Motor neuron (in vitro differentiated cells): Measurements from ENCODE around the gene OPCML. TPM values are rescaled to one million over a fixed set of nuclear protein-coding genes. Genes with fewer than 3 reads are reported as not detected.
A peak's percentile ranks its signal among the peaks of the same experiment; 100 is the strongest.

Experiments
- ATAC-seq, 8 experiments: fragments of 200-7000 bp; cut with Tn5 transposase; replicated peaks in 6 of 8; 2 replicates each; pipeline ENCODE4 v1.8.0; 2021; ENCODE audit warnings: mild to moderate bottlenecking in 8 of 8, moderate library complexity in 8 of 8
- H3K27ac ChIP-seq, 2 donors: fragments of 250-450 bp; sonication (Bioruptor Pico); 2 replicates each; pipeline ENCODE4 v1.9.0; 2021; ENCODE audit warnings: antibody characterized with exemption in 2 of 2, mild to moderate bottlenecking in 2 of 2, moderate library complexity in 1 of 2
- H3K4me1 ChIP-seq, 2 donors: fragments of 250-450 bp; sonication (Bioruptor Pico); replicated peaks in 1 of 2; 2 replicates each; pipeline ENCODE4 v1.6.1; 2021; ENCODE audit warnings: antibody characterized with exemption in 2 of 2, mild to moderate bottlenecking in 2 of 2, moderate library complexity in 1 of 2
- H3K4me3 ChIP-seq, 5 donors: fragments of 250-450 bp; sonication (Bioruptor Pico); 2 replicates each; pipeline ENCODE4 v1.9.0; 2021; ENCODE audit warnings: antibody characterized with exemption in 5 of 5, mild to moderate bottlenecking in 5 of 5, moderate library complexity in 4 of 5
- WGBS, 10 experiments: fragments of 450-650 bp; shearing (Covaris generic); methylation state at CpG; one replicate each; pipeline ENCODE4 v1.0.0; 2022; 5-methylcytosine and 5-hydroxymethylcytosine counted together
- in situ Hi-C, 9 experiments: fragments of 400-800 bp; cut with MboI; loops; one replicate each; pipeline ENCODE4 v1.15.0; 2021; ENCODE audit warnings: low sequenced_read_pairs in 9 of 9, low pct_unique_long_range_greater_than_20kb in 2 of 9; ENCODE audit not compliant: unreplicated experiment in 9 of 9
- total RNA-seq, 8 experiments: library from RNA; unstranded; fragments of 300-600 nt; gene quantifications; 2 replicates each; pipeline versions ENCODE4 v1.2.3 to v1.2.4, GENCODE V29; 2022

The OPCML gene
- total RNA-seq, 8 experiments from 2014 or later = 0.40 to 20.1 (median 7.2) TPM

- in situ Hi-C loops = no loop called here
- Histone ChIP-seq H3K4me3 (no peak overlapping the region), H3K27ac (no peak overlapping the region), H3K4me1 (peaks cover 0 to 2% of the 10 kb centered on the region in 2 donors)
- ATAC-seq = peak in 1 of 8 experiments; percentile 75
Observed at GRCh38 chr11:132496341-132496740, 1036.0 kb downstream of the OPCML start.

- no peak for ATAC-seq
- in situ Hi-C loops = no loop called here
- Histone ChIP-seq H3K4me1 (peaks cover 0 to 2% of the 10 kb centered on the region in 2 donors), H3K27ac (no peak overlapping the region), H3K4me3 (no peak overlapping the region)
- WGBS, 10 experiments = 13 to 78% (median 58%) methylated on average over 1 to 4 of the region's 4 CpGs; no CpG with 5 or more reads in 1 of the 10 experiments
Observed at GRCh38 chr11:132493801-132494200, 1038.5 kb downstream of the OPCML start.

- 15 to 92% (median 75%) methylated on average over 1 to 4 of the region's 5 CpGs; no CpG with 5 or more reads in 2 of the 10 experiments for WGBS, 10 experiments
- Histone ChIP-seq H3K4me1 (peaks cover 0 to 2% of the 10 kb centered on the region in 2 donors), H3K4me3 (no peak overlapping the region), H3K27ac (no peak overlapping the region)
- in situ Hi-C loops = no loop called here
- ATAC-seq = peak in 2 of 8 experiments; percentile 57 to 60
Observed at GRCh38 chr11:132490978-132491377, 1041.3 kb downstream of the OPCML start.

GRCh38 chr11:132486060-132486459 lies 1046.2 kb downstream of the OPCML start:
- ATAC-seq = no peak
- 80 to 100% (median 83%) methylated on average over 1 of the region's 1 CpG; no CpG with 5 or more reads in 7 of the 10 experiments for WGBS, 10 experiments
- in situ Hi-C loops = no loop called here
- Histone ChIP-seq H3K27ac (no peak overlapping the region), H3K4me1 (no peaks in the 10 kb centered on the region), H3K4me3 (no peak overlapping the region)

GRCh38 chr11:132475026-132475425 lies 1057.3 kb downstream of the OPCML start:
- ATAC-seq = no peak
- Histone ChIP-seq H3K4me3 (no peak overlapping the region), H3K4me1 (peaks cover 0 to 7% of the 10 kb centered on the region in 2 donors), H3K27ac (no peak overlapping the region)
- in situ Hi-C loops = no loop called here
- WGBS, 10 experiments = 60 to 100% (median 100%) methylated on average over 1 to 2 of the region's 2 CpGs; no CpG with 5 or more reads in 2 of the 10 experiments

GRCh38 chr11:132472411-132473172 lies 1059.7 kb downstream of the OPCML start:
- in situ Hi-C loops = no loop called here
- Histone ChIP-seq H3K4me1 (peaks cover 0 to 7% of the 10 kb centered on the region in 2 donors), H3K27ac (no peak overlapping the region), H3K4me3 (no peak overlapping the region)
- WGBS, 10 experiments = 0 to 100% (median 90%) methylated on average over 1 to 6 of the region's 6 CpGs
- peak in 7 of 8 experiments; percentile 26 to 86 (median 74) for ATAC-seq

GRCh38 chr11:132471466-132471865 lies 1060.8 kb downstream of the OPCML start:
- ATAC-seq = peak in 2 of 8 experiments; percentile 86 to 91
- in situ Hi-C loops = no loop called here
- H3K4me3 ChIP-seq = no peak overlapping the region
- no peak overlapping the region for H3K27ac ChIP-seq
- peaks cover 0 to 7% of the 10 kb centered on the region in 2 donors for H3K4me1 ChIP-seq
- 0 to 78% (median 50%) methylated on average over 1 to 3 of the region's 3 CpGs; no CpG with 5 or more reads in 1 of the 10 experiments for WGBS, 10 experiments

GRCh38 chr11:132466983-132467382 lies 1065.3 kb downstream of the OPCML start:
- ATAC-seq = no peak
- H3K4me1 ChIP-seq = no peaks in the 10 kb centered on the region
- in situ Hi-C loops = no loop called here
- H3K4me3 ChIP-seq = no peak overlapping the region
- H3K27ac ChIP-seq = no peak overlapping the region
- 43 to 100% (median 80%) methylated on average over 1 to 7 of the region's 7 CpGs; no CpG with 5 or more reads in 1 of the 10 experiments for WGBS, 10 experiments

GRCh38 chr11:132464939-132465338 lies 1067.4 kb downstream of the OPCML start:
- Histone ChIP-seq H3K4me3 (no peak overlapping the region), H3K27ac (no peak overlapping the region), H3K4me1 (no peaks in the 10 kb centered on the region)
- in situ Hi-C loops = no loop called here
- no peak for ATAC-seq
- WGBS, 10 experiments = 46 to 97% (median 87%) methylated on average over 1 to 3 of the region's 3 CpGs

- Histone ChIP-seq H3K4me3 (no peak overlapping the region), H3K27ac (no peak overlapping the region), H3K4me1 (no peaks in the 10 kb centered on the region)
- 20 to 100% (median 100%) methylated on average over 1 of the region's 1 CpG; no CpG with 5 or more reads in 6 of the 10 experiments for WGBS, 10 experiments
- peak in 3 of 8 experiments; percentile 74 to 77 (median 74) for ATAC-seq
- in situ Hi-C loops = no loop called here
Observed at GRCh38 chr11:132464003-132464342, 1068.3 kb downstream of the OPCML start.

- H3K4me3 ChIP-seq = no peak overlapping the region
- no peaks in the 10 kb centered on the region for H3K4me1 ChIP-seq
- ATAC-seq = peak in 3 of 8 experiments; percentile 87 to 95 (median 94)
- 29 to 100% (median 87%) methylated on average over 1 to 3 of the region's 3 CpGs; no CpG with 5 or more reads in 2 of the 10 experiments for WGBS, 10 experiments
- in situ Hi-C loops = no loop called here
- no peak overlapping the region for H3K27ac ChIP-seq
Observed at GRCh38 chr11:132463295-132464002, 1068.9 kb downstream of the OPCML start.

- 33 to 100% (median 73%) methylated on average over 1 of the region's 1 CpG for WGBS, 10 experiments
- peaks cover 9 to 29% of the 10 kb centered on the region in 2 donors for H3K4me1 ChIP-seq
- in situ Hi-C loops = no loop called here
- no peak overlapping the region for H3K4me3 ChIP-seq
- no peak overlapping the region for H3K27ac ChIP-seq
- no peak for ATAC-seq
Observed at GRCh38 chr11:132459736-132460135, 1072.6 kb downstream of the OPCML start.

- Histone ChIP-seq H3K27ac (no peak overlapping the region), H3K4me3 (no peak overlapping the region), H3K4me1 (peaks cover 25 to 48% of the 10 kb centered on the region in 2 donors)
- WGBS, 10 experiments = 67 to 100% (median 84%) methylated on average over 1 to 2 of the region's 2 CpGs; no CpG with 5 or more reads in 4 of the 10 experiments
- in situ Hi-C loops = no loop called here
- ATAC-seq = peak in 1 of 8 experiments; percentile 25
Observed at GRCh38 chr11:132457445-132457844, 1074.9 kb downstream of the OPCML start.
